BE2C (cell line): ENCODE results near the gene ADIPOR2.

Source experiments
- DNase-seq: peaks from one replicate; pipeline ENCODE4 v3.0.0-alpha.2; 2020
- H3K27me3 ChIP-seq: fragments of 250-450 bp; sonication (Bioruptor Pico); 2 replicates; pipeline ENCODE4 v1.5.1; 2020; ENCODE audit warnings: mild to moderate bottlenecking
- H3K36me3 ChIP-seq: fragments of 250-450 bp; sonication (Bioruptor Pico); 2 replicates; pipeline ENCODE4 v1.5.1; 2020; ENCODE audit warnings: mild to moderate bottlenecking
- H3K4me1 ChIP-seq: fragments of 250-450 bp; sonication (Bioruptor Pico); 2 replicates; pipeline ENCODE4 v1.5.1; 2020
- H3K4me3 ChIP-seq: 2 replicates; pipeline ENCODE4 v1.5.1; 2011; ENCODE audit warnings: low read depth, low read length
- H3K9me3 ChIP-seq: fragments of 250-450 bp; sonication (Bioruptor Pico); 2 replicates; pipeline ENCODE4 v1.5.1; 2020
- TF ChIP-seq, protein P1 (sequence below): IDR thresholded peaks from 2 replicates; pipeline ENCODE4 v1.5.1; 2012; ENCODE audit warnings: mild to moderate bottlenecking, low read depth, low read length

Gene ADIPOR2

DNA sequence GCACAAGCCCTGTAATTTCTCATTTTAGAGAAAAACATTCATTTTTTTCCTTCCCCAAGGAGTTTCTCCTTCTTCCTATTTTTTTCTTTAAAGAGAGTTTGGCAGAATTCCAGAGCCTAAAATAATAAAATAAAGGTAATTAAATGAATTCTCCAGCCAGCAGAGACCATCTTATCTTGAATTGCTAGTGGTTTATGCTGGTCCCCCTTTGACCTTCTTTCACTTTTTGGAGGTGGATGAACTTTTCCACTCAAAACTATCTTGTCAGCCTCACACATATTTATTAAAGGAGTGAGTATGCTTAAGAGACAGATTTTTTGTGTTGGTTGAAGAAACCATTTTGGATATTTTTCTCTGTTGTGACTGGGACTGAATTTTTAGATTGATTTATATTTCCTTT lies 47.6 kb downstream of the ADIPOR2 start:
- H3K4me3 ChIP-seq, result no peak overlapping the region
- peaks cover 8% of the 10 kb centered on the region for H3K4me1 ChIP-seq
- TF ChIP-seq, protein P1, sequence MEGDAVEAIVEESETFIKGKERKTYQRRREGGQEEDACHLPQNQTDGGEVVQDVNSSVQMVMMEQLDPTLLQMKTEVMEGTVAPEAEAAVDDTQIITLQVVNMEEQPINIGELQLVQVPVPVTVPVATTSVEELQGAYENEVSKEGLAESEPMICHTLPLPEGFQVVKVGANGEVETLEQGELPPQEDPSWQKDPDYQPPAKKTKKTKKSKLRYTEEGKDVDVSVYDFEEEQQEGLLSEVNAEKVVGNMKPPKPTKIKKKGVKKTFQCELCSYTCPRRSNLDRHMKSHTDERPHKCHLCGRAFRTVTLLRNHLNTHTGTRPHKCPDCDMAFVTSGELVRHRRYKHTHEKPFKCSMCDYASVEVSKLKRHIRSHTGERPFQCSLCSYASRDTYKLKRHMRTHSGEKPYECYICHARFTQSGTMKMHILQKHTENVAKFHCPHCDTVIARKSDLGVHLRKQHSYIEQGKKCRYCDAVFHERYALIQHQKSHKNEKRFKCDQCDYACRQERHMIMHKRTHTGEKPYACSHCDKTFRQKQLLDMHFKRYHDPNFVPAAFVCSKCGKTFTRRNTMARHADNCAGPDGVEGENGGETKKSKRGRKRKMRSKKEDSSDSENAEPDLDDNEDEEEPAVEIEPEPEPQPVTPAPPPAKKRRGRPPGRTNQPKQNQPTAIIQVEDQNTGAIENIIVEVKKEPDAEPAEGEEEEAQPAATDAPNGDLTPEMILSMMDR, result no peak
- no peaks in the 10 kb centered on the region for H3K27me3 ChIP-seq
- H3K9me3 ChIP-seq, result no peaks in the 10 kb centered on the region
- DNase-seq, result no peak
- no peaks in the 10 kb centered on the region for H3K36me3 ChIP-seq

GRCh38 chr12:1739368-1739767 lies 48.5 kb downstream of the ADIPOR2 start:
- TF ChIP-seq, protein P1, result no peak
- Histone ChIP-seq H3K27me3 (no peaks in the 10 kb centered on the region), H3K4me3 (no peak overlapping the region), H3K9me3 (no peaks in the 10 kb centered on the region), H3K36me3 (no peaks in the 10 kb centered on the region), H3K4me1 (peaks cover 8% of the 10 kb centered on the region)
- no peak for DNase-seq

DNA sequence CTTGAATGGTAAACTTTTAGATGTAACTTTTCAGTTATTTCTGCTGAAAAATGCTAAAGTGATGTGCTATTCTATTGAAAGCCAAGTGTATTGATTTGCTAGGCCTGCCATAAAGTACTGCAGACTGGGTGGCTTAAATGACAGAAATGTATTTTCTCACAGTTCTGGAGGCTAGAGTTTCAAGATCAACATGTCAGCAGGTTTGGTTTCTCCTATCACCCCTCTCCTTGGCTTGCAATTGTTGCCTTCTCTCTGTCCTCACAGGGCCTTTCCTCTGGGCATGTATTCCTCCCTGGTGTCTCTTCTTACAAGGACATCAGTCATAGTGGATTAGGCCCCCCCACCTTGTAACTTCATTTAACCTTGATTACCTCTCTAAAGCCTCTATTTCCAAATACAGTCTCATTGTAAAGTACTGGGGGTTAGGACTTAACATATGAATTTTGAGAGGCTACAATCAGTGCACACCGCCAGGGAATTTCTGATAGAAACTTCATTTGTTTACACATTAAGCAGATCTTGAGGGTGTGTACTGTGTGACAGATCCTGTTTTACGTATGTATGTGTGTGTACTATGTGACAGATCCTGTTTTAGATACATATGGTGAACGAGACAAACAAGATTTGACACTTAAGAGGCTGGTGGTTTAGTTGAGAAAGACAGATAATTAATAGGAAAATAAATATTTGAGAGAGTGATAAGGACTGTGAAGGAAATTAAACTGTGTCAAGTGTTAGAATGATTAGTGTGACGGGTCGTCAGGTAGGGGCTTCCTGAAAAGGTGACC lies 49.5 kb downstream of the ADIPOR2 start:
- Histone ChIP-seq H3K9me3 (no peaks in the 10 kb centered on the region), H3K36me3 (no peaks in the 10 kb centered on the region), H3K4me3 (no peak overlapping the region), H3K4me1 (peaks cover 8% of the 10 kb centered on the region), H3K27me3 (no peaks in the 10 kb centered on the region)
- TF ChIP-seq, protein P1, result no peak
- DNase-seq, result no peak

- no peaks in the 10 kb centered on the region for H3K27me3 ChIP-seq
- TF ChIP-seq, protein P1, result no peak
- peaks cover 8% of the 10 kb centered on the region for H3K4me1 ChIP-seq
- DNase-seq, result no peak
- no peaks in the 10 kb centered on the region for H3K36me3 ChIP-seq
- H3K9me3 ChIP-seq, result no peaks in the 10 kb centered on the region
- no peak overlapping the region for H3K4me3 ChIP-seq
These were observed 50.5 kb downstream of the ADIPOR2 start for GRCh38 chr12:1741154-1741949.

DNA sequence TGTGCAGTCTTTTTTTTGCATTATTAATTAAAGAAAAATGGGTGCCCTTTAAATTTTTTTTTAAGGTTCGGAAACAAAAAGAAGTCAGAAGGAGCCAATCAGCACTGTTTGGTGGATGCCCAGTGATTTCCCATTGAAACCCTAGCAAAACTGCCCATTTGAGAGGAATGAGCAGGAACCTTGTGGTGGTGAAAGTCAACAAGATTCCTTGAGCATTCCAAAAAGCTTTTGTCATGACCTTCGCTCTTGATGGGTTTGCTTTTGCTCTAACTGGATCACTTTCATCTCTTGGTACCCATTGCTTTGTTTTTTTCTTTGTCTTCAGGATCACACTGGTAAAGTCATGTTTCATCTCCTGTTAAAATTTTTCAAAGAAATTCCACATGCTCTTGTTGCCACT lies 54.1 kb downstream of the ADIPOR2 start:
- Histone ChIP-seq H3K4me1 (peaks cover 3% of the 10 kb centered on the region), H3K36me3 (no peaks in the 10 kb centered on the region), H3K27me3 (no peaks in the 10 kb centered on the region), H3K4me3 (no peak overlapping the region), H3K9me3 (no peaks in the 10 kb centered on the region)
- DNase-seq, result no peak
- TF ChIP-seq, protein P1, result no peak

DNA sequence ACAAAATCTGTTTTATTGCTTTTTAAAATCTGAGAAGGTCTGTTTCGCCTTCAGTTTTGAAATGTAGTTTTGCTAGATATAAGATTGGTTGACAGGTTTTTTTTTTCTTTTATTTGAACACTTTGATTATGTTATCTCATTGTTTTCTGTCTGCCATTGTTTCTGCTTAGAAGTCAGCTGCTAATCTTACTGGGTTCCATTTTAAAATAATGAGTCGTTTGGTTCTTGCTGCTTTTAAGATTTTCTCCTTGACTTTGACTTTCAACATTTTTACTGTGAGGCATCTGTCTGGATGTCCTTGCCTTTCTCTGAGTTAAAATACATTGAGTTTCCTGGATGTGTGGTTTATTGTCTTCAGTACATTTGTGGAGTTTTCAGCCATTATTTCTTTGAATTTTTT lies 56.7 kb downstream of the ADIPOR2 start:
- no peaks in the 10 kb centered on the region for H3K27me3 ChIP-seq
- TF ChIP-seq, protein P1, result no peak
- H3K9me3 ChIP-seq, result no peaks in the 10 kb centered on the region
- no peak overlapping the region for H3K4me3 ChIP-seq
- no peaks in the 10 kb centered on the region for H3K4me1 ChIP-seq
- no peaks in the 10 kb centered on the region for H3K36me3 ChIP-seq
- no peak for DNase-seq
